HepG2 (cell line): ENCODE measurements around the gene RGMA. TPM values are rescaled to one million over a fixed set of nuclear protein-coding genes. Genes with fewer than 3 reads are reported as not detected.

Source experiments
- ATAC-seq: fragments of 200-7000 bp; cut with Tn5 transposase; 3 replicates; pipeline ENCODE4 v1.9.1; 2020; ENCODE audit warnings: mild to moderate bottlenecking, moderate library complexity
- BruUV-seq: library from RNA; stranded (reverse); fragments of 400-500 nt; replicated peaks from 2 replicates; lab custom pipeline; 2021; lab: Mats Ljungman, UMichigan
- CTCF ChIA-PET: fragments of 300-600 bp; formaldehyde crosslinking; extraction: SDS; loops from one replicate; lab custom pipeline; 2021; ENCODE audit warnings: low total read pairs, inconsistent platforms, low intra/inter-chr PET ratio; lab: Yijun Ruan, JAX
- POLR2A ChIA-PET: fragments of 350-600 bp; sonication (Branson Sonifier 250); formaldehyde crosslinking; loops from one replicate; lab custom pipeline; 2020; ENCODE audit warnings: antibody characterized with exemption, inconsistent platforms; lab: Yijun Ruan, JAX
- DNase-seq: peaks from one replicate; pipeline ENCODE4 v3.0.0-alpha.2; 2015; ENCODE audit warnings: low spot score
- FAIRE-seq: peaks from 3 replicates; lab custom pipeline; 2011; peaks lifted over from hg19 to GRCh38; lab: Jason Lieb, UNC
- H2AFZ ChIP-seq: one replicate; pipeline ENCODE4 v1.6.1; 2011; ENCODE audit warnings: low read length, inconsistent platforms
- H3K27ac ChIP-seq: fragments of 300-600 bp; 3 replicates; pipeline ENCODE4 v1.8.0; 2011; ENCODE audit warnings: mixed run types, mild to moderate bottlenecking, mixed read lengths, low read length, inconsistent platforms; ENCODE audit not compliant: insufficient read depth; ENCODE audit errors: extremely low read length
- H3K27me3 ChIP-seq, 2 experiments: fragments of 200-600 bp in 1 of 2; 2 replicates in 1 of 2; 3 replicates in 1 of 2; pipeline versions ENCODE4 v1.6.0 to v1.8.0; 2011; ENCODE audit warnings: low read length in 2 of 2, mild to moderate bottlenecking in 2 of 2, moderate library complexity in 2 of 2, inconsistent platforms in 1 of 2; ENCODE audit not compliant: insufficient read depth in 2 of 2, control insufficient read depth in 1 of 2
- H3K36me3 ChIP-seq, 2 experiments: fragments of 200-600 bp in 1 of 2; replicated peaks in 1 of 2; 2 replicates in 1 of 2; 3 replicates in 1 of 2; pipeline versions ENCODE4 v1.5.1 to v1.8.0; 2011; ENCODE audit warnings: low read length in 2 of 2, inconsistent platforms in 1 of 2; ENCODE audit not compliant: insufficient read depth in 2 of 2, control insufficient read depth in 1 of 2
- H3K4me1 ChIP-seq: 2 replicates; pipeline ENCODE4 v1.5.1; 2012; ENCODE audit warnings: low read length, inconsistent platforms; ENCODE audit not compliant: insufficient read depth
- H3K4me2 ChIP-seq: 2 replicates; pipeline ENCODE4 v1.6.0; 2011; ENCODE audit warnings: low read depth, low read length, inconsistent platforms
- H3K4me3 ChIP-seq, 3 experiments: fragments of 200-600 bp in 1 of 3; sonication (generic), shearing (Covaris generic) in 1 of 3; replicated peaks in 1 of 3; 2 replicates each; pipeline ENCODE4 v1.5.1; 2011 to 2016; ENCODE audit warnings: low read length in 3 of 3, inconsistent platforms in 2 of 3, low read depth in 2 of 3, mild to moderate bottlenecking in 2 of 3, control low read depth in 1 of 3, mixed read lengths in 1 of 3; ENCODE audit not compliant: insufficient read depth in 1 of 3
- H3K79me2 ChIP-seq: one replicate; pipeline ENCODE4 v1.6.1; 2011; ENCODE audit warnings: low read length, inconsistent platforms; ENCODE audit not compliant: insufficient read depth
- H3K9ac ChIP-seq: 2 replicates; pipeline ENCODE4 v1.6.0; 2011; ENCODE audit warnings: mild to moderate bottlenecking, low read depth, low read length, inconsistent platforms; ENCODE audit not compliant: insufficient read depth
- H3K9me3 ChIP-seq: 2 replicates; pipeline ENCODE4 v1.5.1; 2012; ENCODE audit warnings: mild to moderate bottlenecking, low read length
- H4K20me1 ChIP-seq: 2 replicates; pipeline ENCODE4 v1.6.0; 2011; ENCODE audit warnings: inconsistent platforms, mild to moderate bottlenecking, low read length, moderate library complexity; ENCODE audit not compliant: insufficient read depth
- ERF ChIP-seq: IDR thresholded peaks from 2 replicates; pipeline ENCODE4 v1.6.1; 2018; ENCODE audit warnings: missing biosample characterization, missing genetic modification reagents
- KAT7 ChIP-seq: IDR thresholded peaks from 2 replicates; pipeline ENCODE4 v1.6.1; 2018; ENCODE audit warnings: borderline replicate concordance, missing compliant biosample characterization
- NONO ChIP-seq, 2 experiments: fragments of 450-650 bp in 1 of 2; sonication (generic) in 1 of 2; formaldehyde crosslinking in 1 of 2; IDR thresholded peaks in 1 of 2; conservative IDR thresholded peaks in 1 of 2; 2 replicates each; pipeline versions ENCODE4 v1.6.1 to v1.8.0; 2017 to 2022; ENCODE audit warnings: mild to moderate bottlenecking in 1 of 2, missing genetic modification reagents in 1 of 2, moderate library complexity in 1 of 2
- ONECUT2 ChIP-seq: sonication (generic); formaldehyde crosslinking; IDR thresholded peaks from 2 replicates; pipeline ENCODE4 v1.4.0; 2020; ENCODE audit warnings: missing genetic modification reagents
- SIN3B ChIP-seq: fragments of 150-350 bp; IDR thresholded peaks from 2 replicates; pipeline ENCODE4 v1.6.1; 2014; ENCODE audit warnings: low read length
- TBP ChIP-seq: sonication (generic); formaldehyde crosslinking; IDR thresholded peaks from 2 replicates; pipeline ENCODE4 v1.5.0; 2020; ENCODE audit warnings: missing genetic modification reagents
- TEF ChIP-seq: sonication (generic); formaldehyde crosslinking; IDR thresholded peaks from 2 replicates; pipeline ENCODE4 v1.5.0; 2020; ENCODE audit warnings: missing genetic modification reagents
- ZC3H13 ChIP-seq: sonication (generic); formaldehyde crosslinking; IDR thresholded peaks from 2 replicates; pipeline ENCODE4 v1.8.1; 2023; ENCODE audit warnings: mild to moderate bottlenecking, missing genetic modification reagents, moderate library complexity
- ZNF207 ChIP-seq: fragments of 450-650 bp; IDR thresholded peaks from 2 replicates; pipeline ENCODE4 v1.6.1; 2016; ENCODE audit warnings: antibody characterized with exemption, borderline replicate concordance
- ZNF550 ChIP-seq: sonication (generic); formaldehyde crosslinking; IDR thresholded peaks from 2 replicates; pipeline ENCODE4 v1.4.0; 2020; ENCODE audit warnings: mild to moderate bottlenecking, missing genetic modification reagents, borderline replicate concordance
- ZSCAN29 ChIP-seq: sonication (generic); formaldehyde crosslinking; conservative IDR thresholded peaks from 2 replicates; pipeline ENCODE4 v1.4.0; 2020; ENCODE audit warnings: mild to moderate bottlenecking, missing genetic modification reagents
- ZSCAN9 ChIP-seq: IDR thresholded peaks from 2 replicates; pipeline ENCODE4 v1.6.1; 2016; ENCODE audit warnings: borderline replicate concordance
- WGBS: methylation state at CpG from one replicate; pipeline ENCODE4 v1.1.6; 2017; ENCODE audit warnings: low lambda C conversion rate; 5-methylcytosine and 5-hydroxymethylcytosine counted together
- in situ Hi-C: cut with HindIII; loops from 2 replicates; pipeline ENCODE4 v1.10.0; 2017; ENCODE audit warnings: low pct_unique_long_range_greater_than_20kb; ENCODE audit not compliant: extremely low pct_ligation_motif_present
- intact Hi-C: fragments of 100-400 bp; cut with micrococcal nuclease; formaldehyde crosslinking; loops from one replicate; pipeline ENCODE4 v1.10.0; 2022; ENCODE audit not compliant: unreplicated experiment
- polyA plus RNA-seq, 8 experiments: library from polyadenylated mRNA; depleted of rRNA in 3 of 8; stranded (reverse) in 7 of 8; unstranded in 1 of 8; fragments of >200 nt; fragmentation: Illumina TruSeq in 4 of 8; extraction: Trizol in 4 of 8; gene quantifications; 2 replicates each; pipeline versions ENCODE4 v1.2.1 to v1.2.3, GENCODE V29; 2011 to 2016; ENCODE audit warnings: low read depth in 4 of 8, missing spikeins in 1 of 8, mixed read lengths in 1 of 8; ENCODE audit not compliant: insufficient read depth in 1 of 8
- total RNA-seq, 5 experiments: library from RNA; depleted of rRNA; stranded (reverse); fragments of >200 nt; fragmentation: Illumina TruSeq; extraction: Trizol; gene quantifications; 2 replicates each; pipeline ENCODE4 v1.2.3, GENCODE V29; 2016; ENCODE audit warnings: low read depth in 1 of 5
- TF ChIP-seq, protein P1 (sequence below): sonication (generic); formaldehyde crosslinking; IDR thresholded peaks from 2 replicates; pipeline ENCODE4 v1.8.0; 2022; ENCODE audit warnings: mild to moderate bottlenecking, missing genetic modification reagents, borderline replicate concordance
- TF ChIP-seq, protein P2 (sequence below): sonication (generic); formaldehyde crosslinking; IDR thresholded peaks from 2 replicates; pipeline ENCODE4 v1.4.0; 2020; ENCODE audit warnings: low read depth, mild to moderate bottlenecking, missing genetic modification reagents
- TF ChIP-seq, protein P3 (sequence below): sonication (generic); formaldehyde crosslinking; IDR thresholded peaks from 2 replicates; pipeline ENCODE4 v1.8.0; 2022; ENCODE audit warnings: low read depth, missing genetic modification reagents

Gene RGMA
- total and polyA plus RNA-seq, 2 of the 13 experiments (the other 11 are each of a cell fraction or from before 2014, with no cell fraction given): not detected

- CTCF ChIA-PET: no interaction called here
- FAIRE-seq (no peak), DNase-seq (no peak)
- intact Hi-C loops: no loop called here
- POLR2A ChIA-PET: no interaction called here
- WGBS: 9% methylated on average over 7 of the region's 7 CpGs
- no peaks in the 10 kb centered on the region for H3K36me3 ChIP-seq
- no peaks in the 10 kb centered on the region for H3K9me3 ChIP-seq
- no peak overlapping the region for H2AFZ ChIP-seq
- H3K27ac ChIP-seq: no peak overlapping the region
- no peak overlapping the region for H3K4me2 ChIP-seq
- no TSS peak for BruUV-seq
- H3K27me3 ChIP-seq: peaks cover 0 to 8% of the 10 kb centered on the region in 2 experiments; a peak in 2 of 5 replicates
- H3K4me1 ChIP-seq: no peaks in the 10 kb centered on the region
- TF ChIP-seq NONO (IDR thresholded peaks at IDR 0.05) (no peak), NONO (CRISPR knock-in tag; conservative IDR thresholded peaks at IDR 0.05) (no peak), ONECUT2 (CRISPR knock-in tag) (no peak), ZC3H13 (CRISPR knock-in tag) (no peak)
- TF ChIP-seq, protein P1, sequence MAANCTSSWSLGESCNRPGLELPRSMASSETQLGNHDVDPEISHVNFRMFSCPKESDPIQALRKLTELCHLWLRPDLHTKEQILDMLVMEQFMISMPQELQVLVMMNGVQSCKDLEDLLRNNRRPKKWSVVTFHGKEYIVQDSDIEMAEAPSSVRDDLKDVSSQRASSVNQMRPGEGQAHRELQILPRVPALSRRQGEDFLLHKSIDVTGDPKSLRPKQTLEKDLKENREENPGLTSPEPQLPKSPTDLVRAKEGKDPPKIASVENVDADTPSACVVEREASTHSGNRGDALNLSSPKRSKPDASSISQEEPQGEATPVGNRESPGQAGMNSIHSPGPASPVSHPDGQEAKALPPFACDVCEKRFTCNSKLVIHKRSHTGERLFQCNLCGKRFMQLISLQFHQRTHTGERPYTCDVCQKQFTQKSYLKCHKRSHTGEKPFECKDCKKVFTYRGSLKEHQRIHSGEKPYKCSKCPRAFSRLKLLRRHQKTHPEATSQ (CRISPR knock-in tag): no peak
- TF ChIP-seq, all 625 proteins: peak for 0
- H3K4me3 ChIP-seq: no peak overlapping the region
- no peaks in the 10 kb centered on the region for H4K20me1 ChIP-seq
- no peak for ATAC-seq
- H3K79me2 ChIP-seq: no peaks in the 10 kb centered on the region
- H3K9ac ChIP-seq: no peak overlapping the region
- in situ Hi-C loops: no loop called here
Observed at GRCh38 chr15:93136606-93137005, 47.6 kb upstream of the RGMA start.

DNA sequence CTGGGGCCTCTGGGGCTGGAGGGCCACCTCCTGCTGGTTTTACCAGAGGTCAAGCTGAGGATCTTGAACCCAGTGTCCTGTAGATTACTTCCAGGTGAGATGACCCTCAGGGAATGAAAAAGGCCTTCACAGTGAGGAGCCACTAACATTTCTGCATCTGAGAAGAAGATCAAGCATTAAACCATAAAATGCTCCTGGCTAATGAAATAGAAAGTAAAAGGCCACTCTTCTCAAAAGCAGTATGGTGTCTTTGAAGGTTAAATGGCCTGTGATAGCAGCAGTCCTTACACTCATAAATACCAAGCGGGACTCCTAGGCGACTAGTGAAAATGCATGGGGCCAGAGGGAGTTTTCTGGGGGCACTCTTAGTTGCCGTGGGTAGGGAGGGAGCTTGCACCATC is 47.0 kb upstream of the RGMA start:
- WGBS: 21% methylated on average over 3 of the region's 3 CpGs
- CTCF ChIA-PET: no interaction called here
- no peak for TF ChIP-seq ZSCAN9 (CRISPR knock-in tag)
- TF ChIP-seq KAT7 (CRISPR knock-in tag): no peak
- TF ChIP-seq, protein P2, sequence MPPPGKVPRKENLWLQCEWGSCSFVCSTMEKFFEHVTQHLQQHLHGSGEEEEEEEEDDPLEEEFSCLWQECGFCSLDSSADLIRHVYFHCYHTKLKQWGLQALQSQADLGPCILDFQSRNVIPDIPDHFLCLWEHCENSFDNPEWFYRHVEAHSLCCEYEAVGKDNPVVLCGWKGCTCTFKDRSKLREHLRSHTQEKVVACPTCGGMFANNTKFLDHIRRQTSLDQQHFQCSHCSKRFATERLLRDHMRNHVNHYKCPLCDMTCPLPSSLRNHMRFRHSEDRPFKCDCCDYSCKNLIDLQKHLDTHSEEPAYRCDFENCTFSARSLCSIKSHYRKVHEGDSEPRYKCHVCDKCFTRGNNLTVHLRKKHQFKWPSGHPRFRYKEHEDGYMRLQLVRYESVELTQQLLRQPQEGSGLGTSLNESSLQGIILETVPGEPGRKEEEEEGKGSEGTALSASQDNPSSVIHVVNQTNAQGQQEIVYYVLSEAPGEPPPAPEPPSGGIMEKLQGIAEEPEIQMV: no peak
- TF ChIP-seq ZNF550 (CRISPR knock-in tag): no peak
- TF ChIP-seq, protein P3, sequence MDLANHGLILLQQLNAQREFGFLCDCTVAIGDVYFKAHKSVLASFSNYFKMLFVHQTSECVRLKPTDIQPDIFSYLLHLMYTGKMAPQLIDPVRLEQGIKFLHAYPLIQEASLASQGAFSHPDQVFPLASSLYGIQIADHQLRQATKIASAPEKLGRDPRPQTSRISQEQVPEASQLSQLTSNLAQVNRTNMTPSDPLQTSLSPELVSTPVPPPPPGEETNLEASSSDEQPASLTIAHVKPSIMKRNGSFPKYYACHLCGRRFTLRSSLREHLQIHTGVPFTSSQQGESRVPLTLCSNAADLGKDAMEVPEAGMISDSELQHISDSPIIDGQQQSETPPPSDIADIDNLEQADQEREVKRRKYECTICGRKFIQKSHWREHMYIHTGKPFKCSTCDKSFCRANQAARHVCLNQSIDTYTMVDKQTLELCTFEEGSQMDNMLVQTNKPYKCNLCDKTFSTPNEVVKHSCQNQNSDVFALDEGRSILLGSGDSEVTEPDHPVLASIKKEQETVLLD: no peak
- TF ChIP-seq SIN3B: no peak
- no peak for TF ChIP-seq ZNF207
- TF ChIP-seq ZSCAN29 (CRISPR knock-in tag): no peak
- TF ChIP-seq ERF: no peak
- no peak for TF ChIP-seq TBP (CRISPR knock-in tag)
- no peak for TF ChIP-seq TEF (CRISPR knock-in tag)

More for the DNA sequence above, 47.0 kb upstream of the RGMA start:
- FAIRE-seq (no peak), ATAC-seq (no peak), DNase-seq (no peak)
- Histone ChIP-seq H3K27ac (no peak overlapping the region), H3K4me2 (no peak overlapping the region), H3K9ac (no peak overlapping the region), H3K27me3 (peaks cover 0 to 4% of the 10 kb centered on the region in 2 experiments; a peak in 1 of 5 replicates), H3K9me3 (no peaks in the 10 kb centered on the region), H2AFZ (no peak overlapping the region), H3K79me2 (no peaks in the 10 kb centered on the region), H3K36me3 (no peaks in the 10 kb centered on the region), H3K4me1 (no peaks in the 10 kb centered on the region), H4K20me1 (no peaks in the 10 kb centered on the region), H3K4me3 (no peak overlapping the region)
- POLR2A ChIA-PET: no interaction called here
- BruUV-seq: no TSS peak
- in situ Hi-C loops (no loop called here), intact Hi-C loops (no loop called here)
